ENCODE data around the gene ARIH1.
"Not testable (repeated sequence)": the region's sequence is repeated elsewhere in the genome, so short reads cannot be mapped to it uniquely, and the experiment has no call there.

The ARIH1 gene

GRCh38 chr15:72592097-72592496 lies 118.0 kb downstream of the ARIH1 start:
- Histone ChIP-seq H3K27me3 (ENCODE audit: control insufficient read depth, insufficient read depth, low read length) (no peaks in the 10 kb centered on the region), H3K4me1 (ENCODE audit: control insufficient read depth, insufficient read depth, low read length) (no peaks in the 10 kb centered on the region), H3K27ac (ENCODE audit: low read depth, low read length) (no peak overlapping the region)

GRCh38 chr15:72592676-72593075 lies 118.5 kb downstream of the ARIH1 start:
- Histone ChIP-seq H3K4me1 (ENCODE audit: control insufficient read depth, insufficient read depth, low read length) (no peaks in the 10 kb centered on the region), H3K4me3 (ENCODE audit: low read length) (no peak overlapping the region), H3K27me3 (ENCODE audit: control insufficient read depth, insufficient read depth, low read length) (no peaks in the 10 kb centered on the region), H3K27ac (ENCODE audit: low read depth, low read length) (no peak overlapping the region), H3K36me3 (ENCODE audit: control insufficient read depth, insufficient read depth, low read length) (peaks cover 2% of the 10 kb centered on the region), H3K9ac (ENCODE audit: low read length) (no peak overlapping the region)

More at GRCh38 chr15:72592097-72592496, 118.0 kb downstream of the ARIH1 start:
- H3K4me3 ChIP-seq (ENCODE audit: low read length), result no peak overlapping the region
- no peak overlapping the region for H3K9ac ChIP-seq (ENCODE audit: low read length)
- H3K36me3 ChIP-seq (ENCODE audit: control insufficient read depth, insufficient read depth, low read length), result peaks cover 2% of the 10 kb centered on the region

- no peak overlapping the region for H3K4me3 ChIP-seq (ENCODE audit: low read length)
- no peaks in the 10 kb centered on the region for H3K4me1 ChIP-seq (ENCODE audit: control insufficient read depth, insufficient read depth, low read length)
- H3K36me3 ChIP-seq (ENCODE audit: control insufficient read depth, insufficient read depth, low read length), result peaks cover 2% of the 10 kb centered on the region
- H3K27me3 ChIP-seq (ENCODE audit: control insufficient read depth, insufficient read depth, low read length), result no peaks in the 10 kb centered on the region
- no peak overlapping the region for H3K9ac ChIP-seq (ENCODE audit: low read length)
- H3K27ac ChIP-seq (ENCODE audit: low read depth, low read length), result no peak overlapping the region
These were observed 119.7 kb downstream of the ARIH1 start for GRCh38 chr15:72593838-72594237.

DNA sequence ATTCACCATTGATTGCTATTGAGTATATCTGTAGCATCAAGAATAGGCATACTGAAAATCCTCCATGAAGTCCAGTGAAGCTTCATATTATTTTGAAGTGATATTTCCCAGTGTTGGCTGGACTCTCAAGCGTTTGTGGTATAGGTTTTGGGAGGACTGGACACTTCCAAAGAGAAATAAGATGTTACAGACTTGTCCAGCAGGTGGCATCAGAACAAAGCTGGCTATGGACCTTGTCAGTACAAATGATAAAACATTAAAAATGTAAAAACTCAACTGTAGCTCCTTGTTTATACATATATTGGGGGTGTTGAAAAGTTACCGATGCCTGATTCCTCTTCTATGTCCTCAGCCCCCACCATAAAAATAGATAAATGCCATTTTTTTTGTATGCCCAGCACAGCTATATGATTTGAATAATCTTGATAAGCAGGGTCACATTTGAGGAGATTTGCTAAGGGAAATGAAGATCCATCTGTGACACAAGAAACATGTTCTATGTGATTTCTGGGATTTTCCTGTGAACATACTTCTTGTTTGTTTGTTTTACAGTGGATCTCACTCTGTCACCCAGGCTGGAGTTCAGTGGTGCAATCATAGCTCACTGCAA lies 125.8 kb downstream of the ARIH1 start:
- Histone ChIP-seq H3K27me3 (ENCODE audit: control insufficient read depth, insufficient read depth, low read length) (no peaks in the 10 kb centered on the region), H3K4me3 (ENCODE audit: low read length) (no peak overlapping the region), H3K4me1 (ENCODE audit: control insufficient read depth, insufficient read depth, low read length) (no peaks in the 10 kb centered on the region), H3K9ac (ENCODE audit: low read length) (no peak overlapping the region), H3K27ac (ENCODE audit: low read depth, low read length) (no peak overlapping the region), H3K36me3 (ENCODE audit: control insufficient read depth, insufficient read depth, low read length) (no peaks in the 10 kb centered on the region)

- H3K27me3 ChIP-seq (ENCODE audit: control insufficient read depth, insufficient read depth, low read length), result no peaks in the 10 kb centered on the region
- H3K36me3 ChIP-seq (ENCODE audit: control insufficient read depth, insufficient read depth, low read length), result no peaks in the 10 kb centered on the region
- H3K4me1 ChIP-seq (ENCODE audit: control insufficient read depth, insufficient read depth, low read length), result no peaks in the 10 kb centered on the region
- no peak overlapping the region for H3K9ac ChIP-seq (ENCODE audit: low read length)
- no peak overlapping the region for H3K27ac ChIP-seq (ENCODE audit: low read depth, low read length)
- no peak overlapping the region for H3K4me3 ChIP-seq (ENCODE audit: low read length)
These were observed 130.7 kb downstream of the ARIH1 start for GRCh38 chr15:72604794-72605193.

GRCh38 chr15:72608084-72608483 lies 134.0 kb downstream of the ARIH1 start:
- H3K4me1 ChIP-seq (ENCODE audit: control insufficient read depth, insufficient read depth, low read length); H3K27ac ChIP-seq (ENCODE audit: low read depth, low read length); H3K4me3 ChIP-seq (ENCODE audit: low read length); H3K9ac ChIP-seq (ENCODE audit: low read length); H3K27me3 ChIP-seq (ENCODE audit: control insufficient read depth, insufficient read depth, low read length); H3K36me3 ChIP-seq (ENCODE audit: control insufficient read depth, insufficient read depth, low read length): not testable (repeated sequence)

DNA sequence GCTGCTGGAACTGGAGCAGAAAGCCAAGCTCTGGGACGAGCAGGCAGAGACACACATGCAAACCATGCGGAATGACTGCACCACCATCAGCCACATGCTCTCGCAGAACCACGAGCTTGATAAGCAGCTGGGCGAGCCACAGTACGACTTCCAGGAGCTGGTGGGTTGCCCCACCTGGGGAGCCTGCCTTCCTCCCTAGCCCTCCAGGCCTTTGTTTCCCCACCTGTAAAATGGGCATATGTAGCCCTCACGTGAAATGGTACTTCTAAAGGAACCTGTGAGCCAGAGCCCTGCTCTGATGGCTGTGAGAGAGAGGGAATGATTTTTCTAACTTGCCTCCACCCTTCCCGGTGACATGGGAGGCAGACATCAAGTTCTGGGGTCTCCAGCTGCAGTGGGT lies 135.7 kb downstream of the ARIH1 start:
- Histone ChIP-seq H3K9ac (ENCODE audit: low read length) (no peak overlapping the region), H3K27me3 (ENCODE audit: control insufficient read depth, insufficient read depth, low read length) (no peaks in the 10 kb centered on the region), H3K36me3 (ENCODE audit: control insufficient read depth, insufficient read depth, low read length) (no peaks in the 10 kb centered on the region), H3K27ac (ENCODE audit: low read depth, low read length) (no peak overlapping the region), H3K4me3 (ENCODE audit: low read length) (no peak overlapping the region), H3K4me1 (ENCODE audit: control insufficient read depth, insufficient read depth, low read length) (no peaks in the 10 kb centered on the region)

- not testable (repeated sequence) for H3K4me3 ChIP-seq (ENCODE audit: low read length); H3K36me3 ChIP-seq (ENCODE audit: control insufficient read depth, insufficient read depth, low read length); H3K27ac ChIP-seq (ENCODE audit: low read depth, low read length); H3K27me3 ChIP-seq (ENCODE audit: control insufficient read depth, insufficient read depth, low read length); H3K9ac ChIP-seq (ENCODE audit: low read length); H3K4me1 ChIP-seq (ENCODE audit: control insufficient read depth, insufficient read depth, low read length)
These were observed 138.2 kb downstream of the ARIH1 start for GRCh38 chr15:72612324-72612723.

- Histone ChIP-seq H3K9ac (ENCODE audit: low read length) (no peak overlapping the region), H3K36me3 (ENCODE audit: control insufficient read depth, insufficient read depth, low read length) (no peaks in the 10 kb centered on the region), H3K4me3 (ENCODE audit: low read length) (no peak overlapping the region), H3K4me1 (ENCODE audit: control insufficient read depth, insufficient read depth, low read length) (no peaks in the 10 kb centered on the region), H3K27me3 (ENCODE audit: control insufficient read depth, insufficient read depth, low read length) (no peaks in the 10 kb centered on the region), H3K27ac (ENCODE audit: low read depth, low read length) (no peak overlapping the region)
These were observed 140.8 kb downstream of the ARIH1 start for GRCh38 chr15:72614810-72615532.

DNA sequence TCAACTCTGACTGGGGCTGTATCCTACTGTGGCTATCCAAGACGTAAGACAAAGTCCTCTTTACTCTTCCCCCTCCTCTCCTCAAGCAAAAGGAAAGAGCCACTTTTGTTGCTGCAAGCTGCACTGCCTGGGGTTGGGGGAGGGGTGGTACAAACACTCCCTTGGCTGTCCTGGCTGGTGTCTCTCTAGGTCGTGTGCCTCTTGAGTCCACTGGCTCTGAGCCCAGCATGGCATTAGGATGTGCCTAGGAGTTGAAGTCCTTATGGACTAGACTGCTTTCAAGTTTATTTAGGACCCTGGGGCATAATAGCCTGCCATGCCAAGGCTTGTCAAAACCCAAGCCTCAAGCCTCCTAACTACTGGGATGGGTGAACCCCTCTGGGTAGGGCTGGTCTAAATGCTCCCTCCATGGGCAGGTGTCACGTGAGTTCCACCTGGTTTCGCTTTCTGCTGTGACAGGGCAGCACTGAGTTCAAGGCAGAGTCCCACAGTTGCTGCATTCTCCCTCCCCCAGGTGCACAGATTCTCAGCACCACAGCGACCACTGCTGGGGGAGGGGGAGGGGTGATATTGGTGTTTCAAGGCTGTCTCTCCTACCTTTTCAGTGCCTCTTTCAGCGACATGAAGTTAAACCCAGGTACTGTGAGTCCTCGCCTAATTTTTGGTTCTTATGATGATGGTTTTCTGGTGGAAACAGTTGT lies 141.6 kb downstream of the ARIH1 start:
- H3K4me3 ChIP-seq (ENCODE audit: low read length); H3K36me3 ChIP-seq (ENCODE audit: control insufficient read depth, insufficient read depth, low read length); H3K27ac ChIP-seq (ENCODE audit: low read depth, low read length); H3K27me3 ChIP-seq (ENCODE audit: control insufficient read depth, insufficient read depth, low read length); H3K9ac ChIP-seq (ENCODE audit: low read length); H3K4me1 ChIP-seq (ENCODE audit: control insufficient read depth, insufficient read depth, low read length): not testable (repeated sequence)

GRCh38 chr15:72616491-72617210 lies 142.5 kb downstream of the ARIH1 start:
- H3K4me3 ChIP-seq (ENCODE audit: low read length), result no peak overlapping the region
- H3K36me3 ChIP-seq (ENCODE audit: control insufficient read depth, insufficient read depth, low read length), result no peaks in the 10 kb centered on the region
- no peak overlapping the region for H3K27ac ChIP-seq (ENCODE audit: low read depth, low read length)
- no peak overlapping the region for H3K9ac ChIP-seq (ENCODE audit: low read length)
- no peaks in the 10 kb centered on the region for H3K27me3 ChIP-seq (ENCODE audit: control insufficient read depth, insufficient read depth, low read length)
- H3K4me1 ChIP-seq (ENCODE audit: control insufficient read depth, insufficient read depth, low read length), result no peaks in the 10 kb centered on the region

- not testable (repeated sequence) for H3K4me1 ChIP-seq (ENCODE audit: control insufficient read depth, insufficient read depth, low read length); H3K9ac ChIP-seq (ENCODE audit: low read length); H3K27ac ChIP-seq (ENCODE audit: low read depth, low read length); H3K27me3 ChIP-seq (ENCODE audit: control insufficient read depth, insufficient read depth, low read length); H3K4me3 ChIP-seq (ENCODE audit: low read length); H3K36me3 ChIP-seq (ENCODE audit: control insufficient read depth, insufficient read depth, low read length)
These were observed 149.7 kb downstream of the ARIH1 start for GRCh38 chr15:72623854-72624253.
